B cell (primary cell): ENCODE results near the gene TNFAIP2. TPM values are rescaled to one million over a fixed set of nuclear protein-coding genes. Genes with fewer than 3 reads are reported as not detected.

Experiments
- ATAC-seq: fragments of 200-7000 bp; cut with Tn5 transposase; one replicate; pipeline ENCODE4 v1.10.0; 2021; ENCODE audit warnings: low read depth, mild to moderate bottlenecking, moderate number of reproducible peaks, moderate library complexity
- CTCF ChIA-PET: fragments of 350-600 bp; sonication (Branson Sonifier 250); formaldehyde crosslinking; loops from one replicate; lab custom pipeline; 2021; ENCODE audit warnings: antibody characterized with exemption, inconsistent platforms; lab: Charles Lee
- POLR2A ChIA-PET: fragments of 350-600 bp; sonication (Branson Sonifier 250); formaldehyde crosslinking; loops from one replicate; lab custom pipeline; 2021; ENCODE audit warnings: antibody characterized with exemption; lab: Charles Lee
- DNase-seq: peaks from one replicate; pipeline ENCODE4 v3.0.0; 2013
- H2AFZ ChIP-seq: 2 replicates; pipeline ENCODE4 v1.6.1; 2012; ENCODE audit warnings: mild to moderate bottlenecking, low read depth, low read length; ENCODE audit not compliant: insufficient read depth, poor library complexity, severe bottlenecking
- H3K27ac ChIP-seq, 2 donors: 1 replicate in 1 of 2; 2 replicates in 1 of 2; pipeline ENCODE4 v1.5.1; 2012 to 2013; ENCODE audit warnings: low read length in 2 of 2, mild to moderate bottlenecking in 2 of 2, moderate library complexity in 1 of 2
- H3K27me3 ChIP-seq, 4 experiments: fragments of 200-600 bp in 1 of 4; sonication (generic) in 1 of 4; replicated peaks in 1 of 4; 1 replicate in 2 of 4; 2 replicates in 2 of 4; pipeline versions ENCODE4 v1.6.1 to v1.7.0; 2013 to 2016; ENCODE audit warnings: low read length in 3 of 4, mild to moderate bottlenecking in 2 of 4, mixed read lengths in 1 of 4, moderate library complexity in 1 of 4; ENCODE audit not compliant: insufficient read depth in 4 of 4, control insufficient read depth in 3 of 4; ENCODE audit errors: control extremely low read depth in 1 of 4
- H3K36me3 ChIP-seq, 2 experiments: replicated peaks in 1 of 2; 1 replicate in 1 of 2; 2 replicates in 1 of 2; pipeline versions ENCODE4 v1.6.1 to v1.7.1; 2013; ENCODE audit warnings: low read length in 1 of 2; ENCODE audit not compliant: insufficient read depth in 2 of 2, control insufficient read depth in 1 of 2; ENCODE audit errors: control extremely low read depth in 1 of 2, extremely low read depth in 1 of 2
- H3K4me1 ChIP-seq, 2 donors: fragments of 200-600 bp in 1 of 2; sonication (generic) in 1 of 2; 1 replicate in 1 of 2; 2 replicates in 1 of 2; pipeline versions ENCODE4 v1.5.1 to v1.6.1; 2013 to 2017; ENCODE audit warnings: low read length in 2 of 2; ENCODE audit not compliant: control insufficient read depth in 2 of 2, insufficient read depth in 2 of 2
- H3K4me2 ChIP-seq: replicated peaks from 2 replicates; pipeline ENCODE3; 2012; ENCODE audit warnings: mild to moderate bottlenecking, low read depth, low read length; ENCODE audit not compliant: poor library complexity, severe bottlenecking
- H3K4me3 ChIP-seq, 5 experiments: fragments of 200-600 bp in 1 of 5; sonication (generic) in 1 of 5; 1 replicate in 3 of 5; 2 replicates in 2 of 5; pipeline versions ENCODE4 v1.5.1 to v1.7.0; 2011 to 2016; ENCODE audit warnings: low read length in 4 of 5, mild to moderate bottlenecking in 4 of 5, low read depth in 2 of 5, control low read depth in 1 of 5, moderate library complexity in 1 of 5; ENCODE audit not compliant: insufficient read depth in 1 of 5; ENCODE audit errors: control extremely low read depth in 1 of 5, extremely low read depth in 1 of 5
- H3K79me2 ChIP-seq: fragments of 200-600 bp; sonication (generic); one replicate; pipeline ENCODE4 v1.6.0; 2016; ENCODE audit warnings: low read length; ENCODE audit not compliant: control insufficient read depth, insufficient read depth
- H3K9ac ChIP-seq: fragments of 200-600 bp; sonication (generic); 2 replicates; pipeline ENCODE4 v1.6.1; 2017; ENCODE audit warnings: mild to moderate bottlenecking, low read length, moderate library complexity
- H3K9me3 ChIP-seq, 3 donors: one replicate each; pipeline versions ENCODE4 v1.6.1 to v1.7.1; 2013; ENCODE audit warnings: low read length in 2 of 3; ENCODE audit not compliant: control insufficient read depth in 2 of 3, insufficient read depth in 1 of 3; ENCODE audit errors: control extremely low read depth in 1 of 3
- H4K20me1 ChIP-seq: 2 replicates; pipeline ENCODE4 v1.6.0; 2012; ENCODE audit warnings: mild to moderate bottlenecking, low read length; ENCODE audit not compliant: insufficient read depth, control insufficient read depth, poor library complexity, severe bottlenecking
- H3K27ac Mint-ChIP-seq: one replicate; pipeline ENCODE4 v1.8.0; 2021; ENCODE audit warnings: mixed read lengths
- H3K27me3 Mint-ChIP-seq: one replicate; pipeline ENCODE4 v1.8.0; 2021; ENCODE audit warnings: mixed read lengths
- H3K4me1 Mint-ChIP-seq: one replicate; pipeline ENCODE4 v1.8.0; 2021; ENCODE audit warnings: mixed read lengths
- H3K4me3 Mint-ChIP-seq: one replicate; pipeline ENCODE4 v1.8.0; 2021; ENCODE audit warnings: mixed read lengths
- H3K9me3 Mint-ChIP-seq: one replicate; pipeline ENCODE4 v1.8.0; 2022; ENCODE audit warnings: mixed read lengths; ENCODE audit not compliant: insufficient read depth
- EZH2 ChIP-seq: IDR thresholded peaks from 2 replicates; pipeline ENCODE4 v1.6.1; 2012; ENCODE audit warnings: borderline replicate concordance, low read depth, mild to moderate bottlenecking, moderate library complexity, low read length; ENCODE audit not compliant: insufficient read depth, poor library complexity, severe bottlenecking
- WGBS: methylation state at CpG from one replicate; pipeline ENCODE4 v1.1.5; 2013; ENCODE audit warnings: missing lambda C conversion rate; ENCODE audit not compliant: insufficient coverage; 5-methylcytosine and 5-hydroxymethylcytosine counted together
- intact Hi-C: fragments of 100-400 bp; cut with micrococcal nuclease; formaldehyde crosslinking; loops from one replicate; pipeline ENCODE4 v1.10.0; 2022
- polyA plus RNA-seq: library from polyadenylated mRNA; depleted of rRNA; stranded (reverse); fragments of >200 nt; gene quantifications from 2 replicates; pipeline ENCODE4 v1.2.3, GENCODE V29; 2012
- total RNA-seq, 2 donors: library from RNA; stranded (reverse); fragments of 120-200 nt in 1 of 2; gene quantifications; 1 replicate in 1 of 2; 2 replicates in 1 of 2; pipeline versions ENCODE4 v1.2.3 to v1.2.4, GENCODE V29; 2013 to 2022
- TF ChIP-seq, protein P1 (sequence below): fragments of 200-600 bp; IDR thresholded peaks from one replicate; pipeline ENCODE4 v1.8.0; 2022; ENCODE audit warnings: antibody characterized with exemption, mild to moderate bottlenecking

TNFAIP2 gene
- total and polyA plus RNA-seq, 2 donors (not counting 1 experiment from before 2014, with no cell fraction given), result 1.5 to 9.0 TPM

DNA sequence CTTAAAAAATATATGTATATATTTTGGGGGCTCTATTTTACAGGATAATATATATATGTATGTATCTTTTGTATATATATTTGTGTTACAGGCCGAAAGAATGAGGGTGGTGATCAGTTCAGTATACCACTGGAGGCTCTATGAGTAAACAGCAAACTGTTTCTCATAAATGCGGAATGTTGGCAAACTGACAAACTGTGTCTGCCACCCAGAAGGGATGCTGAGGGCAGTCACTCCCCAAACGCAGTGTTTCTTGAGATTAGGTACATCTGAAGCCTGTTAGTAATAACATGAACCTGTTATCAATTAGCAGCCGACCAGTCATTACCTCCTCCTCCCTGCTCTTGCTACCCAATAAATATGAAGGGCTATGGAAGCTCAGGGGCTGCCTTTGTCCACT lies 20.8 kb downstream of the TNFAIP2 start:
- Histone ChIP-seq H3K4me2 (no peak overlapping the region), H2AFZ (no peak overlapping the region), H3K27me3 (peaks cover 0 to 22% (median 5%) of the 10 kb centered on the region in 4 experiments), H3K4me3 (no peak overlapping the region), H4K20me1 (no peaks in the 10 kb centered on the region), H3K36me3 (no peaks in the 10 kb centered on the region), H3K79me2 (no peaks in the 10 kb centered on the region), H3K9ac (no peak overlapping the region), H3K9me3 (no peaks in the 10 kb centered on the region), H3K27ac (no peak overlapping the region), H3K4me1 (peaks cover 0 to 11% of the 10 kb centered on the region in 2 donors)
- Mint-ChIP-seq H3K27me3 (peaks cover 55% of the 10 kb centered on the region), H3K27ac (no peak overlapping the region), H3K4me1 (peaks cover 17% of the 10 kb centered on the region), H3K4me3 (no peak overlapping the region), H3K9me3 (no peaks in the 10 kb centered on the region)
- TF ChIP-seq, protein P1, sequence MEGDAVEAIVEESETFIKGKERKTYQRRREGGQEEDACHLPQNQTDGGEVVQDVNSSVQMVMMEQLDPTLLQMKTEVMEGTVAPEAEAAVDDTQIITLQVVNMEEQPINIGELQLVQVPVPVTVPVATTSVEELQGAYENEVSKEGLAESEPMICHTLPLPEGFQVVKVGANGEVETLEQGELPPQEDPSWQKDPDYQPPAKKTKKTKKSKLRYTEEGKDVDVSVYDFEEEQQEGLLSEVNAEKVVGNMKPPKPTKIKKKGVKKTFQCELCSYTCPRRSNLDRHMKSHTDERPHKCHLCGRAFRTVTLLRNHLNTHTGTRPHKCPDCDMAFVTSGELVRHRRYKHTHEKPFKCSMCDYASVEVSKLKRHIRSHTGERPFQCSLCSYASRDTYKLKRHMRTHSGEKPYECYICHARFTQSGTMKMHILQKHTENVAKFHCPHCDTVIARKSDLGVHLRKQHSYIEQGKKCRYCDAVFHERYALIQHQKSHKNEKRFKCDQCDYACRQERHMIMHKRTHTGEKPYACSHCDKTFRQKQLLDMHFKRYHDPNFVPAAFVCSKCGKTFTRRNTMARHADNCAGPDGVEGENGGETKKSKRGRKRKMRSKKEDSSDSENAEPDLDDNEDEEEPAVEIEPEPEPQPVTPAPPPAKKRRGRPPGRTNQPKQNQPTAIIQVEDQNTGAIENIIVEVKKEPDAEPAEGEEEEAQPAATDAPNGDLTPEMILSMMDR, result no peak
- TF ChIP-seq EZH2, result no peak
- POLR2A ChIA-PET, result no interaction called here
- intact Hi-C loops, result no loop called here
- no peak for ATAC-seq
- CTCF ChIA-PET, result no interaction called here
- no peak for DNase-seq
- WGBS, result 93% methylated on average over 2 of the region's 4 CpGs

DNA sequence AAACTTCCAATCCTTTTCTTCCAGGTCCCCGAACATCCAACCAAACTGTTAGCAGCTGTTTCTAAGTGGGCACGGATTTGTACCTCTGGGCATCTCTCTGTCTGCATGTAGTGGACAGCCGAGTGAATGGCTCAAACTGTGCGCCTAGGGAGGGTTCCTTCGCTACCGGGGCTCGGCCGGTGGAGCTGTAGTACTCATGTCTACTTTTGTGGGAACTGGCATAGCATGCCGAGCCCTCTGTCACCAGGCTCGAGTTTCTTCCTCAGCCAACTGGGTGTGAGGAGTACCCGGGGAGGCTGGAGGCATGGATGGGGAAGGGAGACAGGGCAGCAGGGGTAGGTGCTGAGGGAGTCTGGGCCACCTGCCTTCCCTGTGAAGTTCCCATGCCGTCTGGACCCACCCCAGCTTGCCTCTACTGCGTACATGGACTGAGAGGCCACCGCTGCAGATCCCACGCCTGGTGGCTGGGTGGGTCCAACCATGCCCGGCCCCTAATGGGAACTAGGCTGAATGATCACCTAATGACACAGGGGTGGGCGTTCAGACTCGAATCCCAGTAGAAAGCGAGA lies 23.0 kb downstream of the TNFAIP2 start:
- H3K36me3 ChIP-seq, result no peaks in the 10 kb centered on the region
- H3K27me3 Mint-ChIP-seq, result peaks cover 57% of the 10 kb centered on the region
- H3K4me3 ChIP-seq, result no peak overlapping the region
- H3K4me3 Mint-ChIP-seq, result no peak overlapping the region
- peaks cover 0 to 22% (median 5%) of the 10 kb centered on the region in 4 experiments for H3K27me3 ChIP-seq
- no peak overlapping the region for H2AFZ ChIP-seq
- ChIA-PET CTCF (no interaction called here), POLR2A (no interaction called here)
- peaks cover 5% of the 10 kb centered on the region for H3K4me1 Mint-ChIP-seq
- H3K27ac Mint-ChIP-seq, result no peak overlapping the region
- no peaks in the 10 kb centered on the region for H3K9me3 ChIP-seq
- no peak for ATAC-seq
- no peak overlapping the region for H3K27ac ChIP-seq
- no peaks in the 10 kb centered on the region for H4K20me1 ChIP-seq
- H3K9me3 Mint-ChIP-seq, result no peaks in the 10 kb centered on the region
- no peaks in the 10 kb centered on the region for H3K79me2 ChIP-seq
- no peak overlapping the region for H3K4me2 ChIP-seq
- no peak overlapping the region for H3K9ac ChIP-seq
- WGBS, result 94% methylated on average over 19 of the region's 19 CpGs
- TF ChIP-seq, protein P1, result no peak
- TF ChIP-seq EZH2, result no peak
- H3K4me1 ChIP-seq, result peaks cover 0 to 1% of the 10 kb centered on the region in 2 donors
- intact Hi-C loops, result no loop called here
- no peak for DNase-seq
